ENCODE results near the gene EFHC2. TPM values are rescaled to one million over a fixed set of nuclear protein-coding genes. Genes with fewer than 3 reads are reported as not detected.

EFHC2 gene
- total and polyA plus RNA-seq, 11 donors: 1.8 to 15.6 (median 7.5) TPM

DNA sequence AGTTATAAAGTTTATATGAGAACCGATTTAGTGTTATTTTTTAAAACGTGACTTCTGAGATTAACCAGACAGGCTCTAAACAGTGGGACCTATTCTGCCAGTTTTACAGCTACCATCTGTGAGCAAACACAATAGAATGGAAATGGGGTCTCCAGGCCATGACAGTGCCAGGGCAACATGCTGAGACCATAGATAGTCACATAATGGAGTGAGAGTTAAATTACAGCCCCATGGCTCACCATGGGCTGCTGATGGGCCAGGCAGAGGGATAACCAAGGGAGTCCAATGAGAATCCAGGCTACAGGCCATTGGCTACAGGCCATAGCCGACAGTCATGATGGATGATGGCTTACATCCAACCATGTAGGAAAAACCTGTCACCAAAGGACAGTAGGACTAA, 186.7 kb downstream of the EFHC2 start:
- Histone ChIP-seq H3K36me3 (no peaks in the 10 kb centered on the region), H3K27ac (no peak overlapping the region), H3K9me3 (no peaks in the 10 kb centered on the region), H3K4me1 (peaks cover 0 to 5% (median 0%) of the 10 kb centered on the region in 12 donors), H3K27me3 (peaks cover 0 to 15% (median 0%) of the 10 kb centered on the region in 9 donors), H3K4me3 (no peak overlapping the region)
- DNase-seq (no peak), ATAC-seq (no peak)
- TF ChIP-seq, protein P1, sequence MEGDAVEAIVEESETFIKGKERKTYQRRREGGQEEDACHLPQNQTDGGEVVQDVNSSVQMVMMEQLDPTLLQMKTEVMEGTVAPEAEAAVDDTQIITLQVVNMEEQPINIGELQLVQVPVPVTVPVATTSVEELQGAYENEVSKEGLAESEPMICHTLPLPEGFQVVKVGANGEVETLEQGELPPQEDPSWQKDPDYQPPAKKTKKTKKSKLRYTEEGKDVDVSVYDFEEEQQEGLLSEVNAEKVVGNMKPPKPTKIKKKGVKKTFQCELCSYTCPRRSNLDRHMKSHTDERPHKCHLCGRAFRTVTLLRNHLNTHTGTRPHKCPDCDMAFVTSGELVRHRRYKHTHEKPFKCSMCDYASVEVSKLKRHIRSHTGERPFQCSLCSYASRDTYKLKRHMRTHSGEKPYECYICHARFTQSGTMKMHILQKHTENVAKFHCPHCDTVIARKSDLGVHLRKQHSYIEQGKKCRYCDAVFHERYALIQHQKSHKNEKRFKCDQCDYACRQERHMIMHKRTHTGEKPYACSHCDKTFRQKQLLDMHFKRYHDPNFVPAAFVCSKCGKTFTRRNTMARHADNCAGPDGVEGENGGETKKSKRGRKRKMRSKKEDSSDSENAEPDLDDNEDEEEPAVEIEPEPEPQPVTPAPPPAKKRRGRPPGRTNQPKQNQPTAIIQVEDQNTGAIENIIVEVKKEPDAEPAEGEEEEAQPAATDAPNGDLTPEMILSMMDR (IDR thresholded peaks at IDR 0.05): no peak
- no peak for TF ChIP-seq POLR2A (IDR thresholded peaks at IDR 0.05)
- intact Hi-C loops (cut with DNase I): no loop called here
- 70 to 91% (median 77%) methylated on average over 3 of the region's 3 CpGs for WGBS, 4 donors

DNA sequence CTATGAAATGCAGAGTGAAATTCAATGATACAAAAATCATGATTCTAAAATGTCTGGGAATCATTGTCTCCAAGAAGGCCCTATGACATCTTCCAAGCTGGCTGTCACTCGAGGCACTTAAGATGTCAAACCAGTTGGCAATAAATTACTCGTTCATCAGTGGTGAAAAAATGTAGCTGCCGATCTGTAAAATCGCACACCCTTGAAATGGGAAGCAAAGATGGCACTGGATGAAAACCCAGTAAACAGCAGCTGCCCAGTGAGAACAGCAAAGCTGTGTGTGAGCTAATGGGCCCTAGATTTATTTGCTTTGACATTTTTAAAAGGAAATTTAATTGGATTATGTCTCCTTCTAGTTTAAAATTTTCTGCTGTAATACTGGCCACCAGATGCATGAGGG, 188.3 kb downstream of the EFHC2 start:
- 71 to 86% (median 81%) methylated on average over 4 of the region's 4 CpGs for WGBS, 4 donors
- DNase-seq (no peak), ATAC-seq (no peak)
- Histone ChIP-seq H3K4me3 (no peak overlapping the region), H3K9me3 (no peaks in the 10 kb centered on the region), H3K4me1 (peaks cover 0 to 5% (median 0%) of the 10 kb centered on the region in 12 donors), H3K27me3 (peaks cover 0 to 18% (median 0%) of the 10 kb centered on the region in 9 donors), H3K27ac (no peak overlapping the region), H3K36me3 (no peaks in the 10 kb centered on the region)
- TF ChIP-seq POLR2A (IDR thresholded peaks at IDR 0.05): no peak
- TF ChIP-seq, protein P1 (IDR thresholded peaks at IDR 0.05): no peak
- intact Hi-C loops (cut with DNase I): no loop called here

DNA sequence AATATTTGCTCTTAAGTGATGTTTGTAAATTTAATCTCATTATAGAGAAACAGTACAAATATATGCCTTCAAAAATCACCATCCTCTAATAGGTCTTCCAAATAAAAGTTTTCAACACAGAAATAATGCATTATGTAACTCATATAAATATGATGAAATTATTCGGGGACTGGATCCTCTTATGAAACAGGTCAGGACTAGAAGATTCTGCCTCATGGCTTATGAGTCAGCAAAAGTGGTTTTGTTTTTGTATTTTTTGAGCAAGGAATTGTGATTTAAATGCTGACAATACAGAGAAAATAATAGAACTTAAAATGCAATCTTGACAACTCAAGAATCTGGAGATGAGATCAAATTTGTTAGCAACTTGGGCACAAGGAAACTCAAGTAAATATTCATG, 190.6 kb downstream of the EFHC2 start:
- no peak overlapping the region for H3K27ac ChIP-seq
- H3K9me3 ChIP-seq: no peaks in the 10 kb centered on the region
- WGBS, 4 donors: 72 to 91% (median 80%) methylated on average over 1 of the region's 1 CpG
- no peak for ATAC-seq
- H3K4me3 ChIP-seq: no peak overlapping the region
- peaks cover 0 to 5% (median 0%) of the 10 kb centered on the region in 12 donors for H3K4me1 ChIP-seq
- H3K27me3 ChIP-seq: peaks cover 0 to 25% (median 0%) of the 10 kb centered on the region in 9 donors
- DNase-seq: no peak
- TF ChIP-seq POLR2A (IDR thresholded peaks at IDR 0.05): no peak
- TF ChIP-seq, protein P1 (IDR thresholded peaks at IDR 0.05): no peak
- intact Hi-C loops (cut with DNase I): no loop called here
- no peaks in the 10 kb centered on the region for H3K36me3 ChIP-seq

DNA sequence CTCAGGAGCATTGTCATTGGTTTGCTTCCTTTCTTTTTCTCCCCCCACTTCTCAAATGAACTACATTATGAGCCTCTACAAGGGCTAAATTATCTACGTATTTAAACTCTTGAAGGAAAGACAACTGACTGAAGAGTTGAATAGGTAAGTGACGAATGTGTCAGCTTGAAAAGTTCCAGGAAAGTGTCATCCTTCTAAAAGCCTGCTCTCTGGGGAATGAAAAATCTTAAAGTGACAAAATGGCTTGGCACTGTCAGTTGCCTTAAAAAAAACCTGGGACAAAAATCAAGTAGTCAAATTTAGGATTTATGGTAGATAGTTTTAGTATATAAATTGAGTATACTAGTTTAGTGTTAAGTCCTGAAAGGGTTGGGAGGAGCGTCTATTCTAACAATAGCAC, 196.3 kb downstream of the EFHC2 start:
- no peak for TF ChIP-seq POLR2A (IDR thresholded peaks at IDR 0.05)
- TF ChIP-seq, protein P1 (IDR thresholded peaks at IDR 0.05): no peak
- DNase-seq: no peak
- Histone ChIP-seq H3K27ac (no peak overlapping the region), H3K36me3 (no peaks in the 10 kb centered on the region), H3K27me3 (peaks cover 0 to 35% (median 0%) of the 10 kb centered on the region in 9 donors), H3K4me1 (no peaks in the 10 kb centered on the region), H3K4me3 (no peak overlapping the region), H3K9me3 (no peaks in the 10 kb centered on the region)
- intact Hi-C loops (cut with DNase I): no loop called here
- no peak for ATAC-seq
- WGBS, 4 donors: 49 to 81% (median 67%) methylated on average over 3 of the region's 3 CpGs
